HepG2 (cell line): ENCODE results near the gene NKAIN2.

Experiments
- CHD4 ChIP-seq: fragments of 200-600 bp; sonication (generic); IDR thresholded peaks from 2 replicates; pipeline ENCODE4 v1.7.0; 2017; ENCODE audit warnings: mild to moderate bottlenecking, low read length, borderline replicate concordance
- NFIB ChIP-seq: sonication (generic); formaldehyde crosslinking; IDR thresholded peaks from 2 replicates; pipeline ENCODE4 v1.9.0; 2021; ENCODE audit warnings: missing genetic modification reagents, mild to moderate bottlenecking, borderline replicate concordance
- TCF7 ChIP-seq: sonication (generic); IDR thresholded peaks from 2 replicates; pipeline ENCODE4 v1.6.1; 2016; ENCODE audit warnings: antibody characterized with exemption, low read depth
- TF ChIP-seq, protein P1 (sequence below): sonication (generic); formaldehyde crosslinking; IDR thresholded peaks from 2 replicates; pipeline ENCODE4 v1.5.0; 2020; ENCODE audit warnings: mild to moderate bottlenecking, missing genetic modification reagents, moderate library complexity

DNA sequence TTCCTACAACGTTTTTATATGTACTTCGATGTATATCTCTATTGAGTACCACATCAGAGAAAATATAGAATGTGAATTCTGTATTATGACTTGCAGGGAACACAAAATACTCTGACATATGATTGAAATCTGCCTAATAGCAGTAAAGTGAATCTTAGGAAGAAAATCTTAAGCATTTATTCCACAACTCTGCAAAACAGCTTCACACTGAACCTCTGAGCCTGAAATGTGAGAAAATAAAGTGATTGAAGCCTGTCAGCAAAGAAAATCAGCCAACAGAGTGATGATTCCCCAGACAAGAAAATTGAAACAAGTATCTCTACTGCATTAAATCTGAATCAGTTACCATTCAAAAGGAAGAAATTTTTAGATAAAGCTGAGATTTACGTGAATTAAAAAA lies 659.1 kb downstream of the NKAIN2 start:
- TF ChIP-seq, protein P1, sequence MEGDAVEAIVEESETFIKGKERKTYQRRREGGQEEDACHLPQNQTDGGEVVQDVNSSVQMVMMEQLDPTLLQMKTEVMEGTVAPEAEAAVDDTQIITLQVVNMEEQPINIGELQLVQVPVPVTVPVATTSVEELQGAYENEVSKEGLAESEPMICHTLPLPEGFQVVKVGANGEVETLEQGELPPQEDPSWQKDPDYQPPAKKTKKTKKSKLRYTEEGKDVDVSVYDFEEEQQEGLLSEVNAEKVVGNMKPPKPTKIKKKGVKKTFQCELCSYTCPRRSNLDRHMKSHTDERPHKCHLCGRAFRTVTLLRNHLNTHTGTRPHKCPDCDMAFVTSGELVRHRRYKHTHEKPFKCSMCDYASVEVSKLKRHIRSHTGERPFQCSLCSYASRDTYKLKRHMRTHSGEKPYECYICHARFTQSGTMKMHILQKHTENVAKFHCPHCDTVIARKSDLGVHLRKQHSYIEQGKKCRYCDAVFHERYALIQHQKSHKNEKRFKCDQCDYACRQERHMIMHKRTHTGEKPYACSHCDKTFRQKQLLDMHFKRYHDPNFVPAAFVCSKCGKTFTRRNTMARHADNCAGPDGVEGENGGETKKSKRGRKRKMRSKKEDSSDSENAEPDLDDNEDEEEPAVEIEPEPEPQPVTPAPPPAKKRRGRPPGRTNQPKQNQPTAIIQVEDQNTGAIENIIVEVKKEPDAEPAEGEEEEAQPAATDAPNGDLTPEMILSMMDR (CRISPR knock-in tag), result no peak
- TF ChIP-seq TCF7, result no peak
- TF ChIP-seq NFIB (CRISPR knock-in tag), result no peak
- no peak for TF ChIP-seq CHD4
